GM13977 (cell line): ENCODE results near the gene CDK16.

Experiments
- DNase-seq: peaks from one replicate; pipeline ENCODE4 v3.0.0; 2012; ENCODE audit warnings: low spot score
- CTCF ChIP-seq: IDR thresholded peaks from 2 replicates; pipeline ENCODE4 v1.5.1; 2012; ENCODE audit warnings: mild to moderate bottlenecking, control low read depth; ENCODE audit not compliant: insufficient read depth; ENCODE audit errors: extremely low read depth, missing control alignments
- in situ Hi-C: fragments of 300-500 bp; cut with MboI; formaldehyde crosslinking; loops from one replicate; pipeline ENCODE4 v1.12.0; 2022; ENCODE audit warnings: low sequenced_read_pairs, low pct_unique_long_range_greater_than_20kb, mixed read lengths, inconsistent platforms; ENCODE audit not compliant: unreplicated experiment

The CDK16 gene

GRCh38 chrX:47172971-47173792 lies 45.3 kb upstream of the CDK16 start:
- TF ChIP-seq CTCF, result no peak
- DNase-seq, result no peak
- in situ Hi-C loops, result no loop called here

- DNase-seq, result no peak
- in situ Hi-C loops, result no loop called here
- no peak for TF ChIP-seq CTCF
These were observed 44.1 kb upstream of the CDK16 start for GRCh38 chrX:47174376-47174775.

- no peak for DNase-seq
- no peak for TF ChIP-seq CTCF
- in situ Hi-C loops, result loop anchor here (25.0 kb wide), 1 partner anchor 337 kb away; no protein-coding TSS in a partner anchor
These were observed 43.5 kb upstream of the CDK16 start for GRCh38 chrX:47174846-47175587.

DNA sequence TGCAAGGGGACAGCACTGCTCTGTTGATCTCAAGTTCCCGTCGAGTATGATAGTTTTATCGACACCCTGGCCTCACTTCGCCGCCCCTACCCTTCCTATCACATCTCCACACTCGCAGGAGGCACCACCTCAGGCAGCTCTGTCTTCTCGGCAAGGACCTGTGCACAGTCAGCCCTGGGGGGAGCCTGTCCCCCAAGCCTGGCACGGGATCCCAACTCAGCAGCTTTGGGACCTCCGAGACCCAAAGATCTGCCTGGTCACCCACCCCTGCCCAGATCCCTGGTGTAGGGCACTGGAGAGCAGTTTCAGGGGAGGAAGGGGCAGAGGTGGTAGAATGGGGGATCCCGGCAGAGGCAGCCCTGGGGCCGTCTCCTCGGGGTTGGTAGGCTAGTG lies 42.9 kb upstream of the CDK16 start:
- DNase-seq, result no peak
- TF ChIP-seq CTCF, result no peak
- in situ Hi-C loops, result loop anchor here (25.0 kb wide), 1 partner anchor 337 kb away; no protein-coding TSS in a partner anchor

DNA sequence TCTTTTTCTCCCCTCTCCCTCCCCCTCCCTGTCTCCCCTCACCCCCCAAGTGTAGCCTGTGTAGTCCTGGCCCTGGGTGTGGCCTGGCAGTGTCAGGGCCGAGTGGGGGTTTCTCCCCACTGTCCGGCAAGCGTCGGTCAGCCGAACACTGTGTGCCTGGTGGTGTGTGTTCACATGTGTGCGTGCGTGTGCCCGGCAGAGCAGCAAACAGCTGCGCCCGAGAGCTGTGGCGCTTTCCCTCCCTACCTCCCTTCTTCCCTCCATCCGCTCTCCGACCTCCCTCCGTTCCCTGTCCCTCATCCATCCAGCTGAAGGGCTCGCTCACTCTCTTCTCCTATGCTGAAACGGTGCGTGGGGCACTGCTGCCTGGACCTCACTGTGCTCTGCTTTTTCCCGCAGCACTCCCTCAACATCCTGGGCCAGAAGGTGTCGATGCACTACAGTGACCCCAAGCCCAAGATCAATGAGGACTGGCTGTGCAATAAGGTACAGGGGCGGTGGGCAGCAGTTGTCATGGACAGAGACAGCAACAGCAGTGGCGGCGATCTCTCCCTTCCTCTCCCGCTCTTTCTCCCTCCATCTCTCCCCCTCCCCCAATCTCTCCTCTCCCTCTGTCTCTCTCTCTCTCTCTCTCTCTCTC lies 42.3 kb upstream of the CDK16 start:
- DNase-seq, result no peak
- TF ChIP-seq CTCF, result no peak
- in situ Hi-C loops, result loop anchor here (25.0 kb wide), 1 partner anchor 336 kb away; no protein-coding TSS in a partner anchor

GRCh38 chrX:47177079-47177478 lies 41.4 kb upstream of the CDK16 start:
- in situ Hi-C loops, result loop anchor here (25.0 kb wide), 1 partner anchor 335 kb away; no protein-coding TSS in a partner anchor
- DNase-seq, result no peak
- TF ChIP-seq CTCF, result no peak
